ENCODE measurements around the gene MFAP2.
"Not testable (repeated sequence)": the region's sequence is repeated elsewhere in the genome, so short reads cannot be mapped to it uniquely, and the experiment has no call there.

Gene MFAP2

DNA sequence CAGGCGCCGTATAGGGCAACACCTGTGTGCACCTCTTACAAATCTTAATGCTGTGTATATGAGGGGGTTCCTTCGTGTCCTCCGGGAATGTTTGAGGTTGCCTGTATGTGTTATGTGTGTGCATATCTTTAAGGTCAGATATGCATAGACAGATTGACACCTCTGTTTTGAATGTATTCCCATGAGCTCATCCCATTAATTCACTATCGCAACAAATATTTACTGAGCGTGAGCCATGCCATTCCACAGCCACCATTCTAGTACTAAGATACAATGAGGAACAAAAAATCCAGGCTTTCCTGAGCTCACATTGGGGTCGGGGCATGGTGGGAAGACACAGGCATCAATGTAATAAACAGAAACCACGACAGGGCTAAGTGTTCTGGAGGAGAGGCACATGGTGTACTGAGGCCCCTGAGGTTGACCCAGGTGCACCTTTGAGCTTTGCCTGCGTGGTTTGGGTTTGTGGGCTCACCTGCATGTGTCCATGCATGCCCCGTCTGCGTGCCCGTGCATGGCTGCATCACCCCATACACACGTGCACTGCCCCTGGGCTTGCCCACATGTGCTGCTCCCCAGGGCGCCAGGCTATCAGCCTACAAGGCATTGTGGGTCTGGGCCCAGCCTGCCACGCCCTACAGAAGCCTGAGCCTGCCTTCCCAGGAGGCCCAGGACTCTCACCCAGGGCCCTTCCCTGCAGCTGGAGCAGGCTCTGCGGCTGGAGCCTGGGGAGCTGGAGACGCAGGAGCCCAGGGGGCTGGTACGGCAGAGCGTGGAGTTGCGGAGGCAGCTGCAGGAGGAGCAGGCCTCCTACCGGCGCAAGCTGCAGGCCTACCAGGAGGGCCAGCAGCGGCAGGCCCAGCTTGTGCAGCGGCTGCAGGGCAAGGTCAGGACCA is 51.0 kb downstream of the MFAP2 start:
- DNase-seq (ENCODE audit: low spot score): not testable (repeated sequence)

DNA sequence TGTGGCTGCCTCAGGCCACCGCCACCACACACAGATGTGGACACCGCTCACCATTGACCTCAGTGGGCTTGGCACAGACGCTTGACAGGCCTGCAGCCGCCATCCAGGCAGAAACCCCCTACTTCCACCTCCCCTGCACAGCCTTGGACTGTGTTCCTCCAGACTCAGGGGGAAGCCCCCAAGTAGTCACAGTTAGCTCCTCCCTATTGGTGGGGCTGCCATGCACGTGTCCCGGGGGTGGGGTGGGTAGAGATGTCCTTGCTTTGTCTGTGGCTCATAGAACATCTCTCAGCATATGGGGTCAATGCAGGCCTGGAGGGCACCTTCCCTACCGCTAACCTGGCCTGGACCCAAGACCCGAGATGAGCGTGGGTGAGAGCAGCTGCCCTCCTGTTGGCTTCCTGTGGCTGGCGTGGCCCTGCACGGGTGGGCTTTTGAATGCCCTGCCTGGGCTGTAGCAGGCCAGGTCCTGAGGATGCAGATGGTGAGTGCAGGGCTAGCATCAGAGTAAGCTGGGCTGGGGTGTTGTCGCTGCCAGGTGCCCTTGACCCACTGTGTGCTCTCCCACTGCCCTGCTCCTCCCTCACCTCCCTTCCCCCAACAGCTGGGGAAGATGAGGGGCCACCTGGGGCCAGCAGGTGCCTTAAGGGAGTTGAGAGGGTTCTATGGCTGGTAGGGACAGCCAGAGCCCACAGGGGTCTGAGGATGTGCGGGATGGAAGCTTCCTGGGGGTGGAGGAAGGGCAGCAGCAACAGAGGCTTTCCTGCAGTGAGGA is 52.5 kb downstream of the MFAP2 start:
- DNase-seq (ENCODE audit: low spot score): no peak

DNA sequence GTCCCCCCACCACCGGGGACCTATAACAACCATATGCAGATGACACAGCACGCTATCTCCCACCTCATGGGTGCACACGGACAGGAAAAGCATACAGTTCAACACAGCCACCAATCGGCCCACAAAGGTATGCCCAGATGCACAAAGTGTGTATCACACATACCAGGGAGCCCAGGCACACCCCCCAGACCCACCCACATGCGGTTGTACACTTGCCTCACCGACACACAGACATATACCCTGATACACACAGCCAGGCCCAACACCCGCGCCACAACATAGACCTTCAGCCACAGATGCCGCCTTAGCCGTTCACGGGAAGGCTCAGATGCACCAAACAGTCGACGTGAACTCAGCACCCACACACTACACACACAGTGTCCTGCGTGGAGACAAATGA is 53.2 kb downstream of the MFAP2 start:
- no peak for DNase-seq (ENCODE audit: low spot score)

DNA sequence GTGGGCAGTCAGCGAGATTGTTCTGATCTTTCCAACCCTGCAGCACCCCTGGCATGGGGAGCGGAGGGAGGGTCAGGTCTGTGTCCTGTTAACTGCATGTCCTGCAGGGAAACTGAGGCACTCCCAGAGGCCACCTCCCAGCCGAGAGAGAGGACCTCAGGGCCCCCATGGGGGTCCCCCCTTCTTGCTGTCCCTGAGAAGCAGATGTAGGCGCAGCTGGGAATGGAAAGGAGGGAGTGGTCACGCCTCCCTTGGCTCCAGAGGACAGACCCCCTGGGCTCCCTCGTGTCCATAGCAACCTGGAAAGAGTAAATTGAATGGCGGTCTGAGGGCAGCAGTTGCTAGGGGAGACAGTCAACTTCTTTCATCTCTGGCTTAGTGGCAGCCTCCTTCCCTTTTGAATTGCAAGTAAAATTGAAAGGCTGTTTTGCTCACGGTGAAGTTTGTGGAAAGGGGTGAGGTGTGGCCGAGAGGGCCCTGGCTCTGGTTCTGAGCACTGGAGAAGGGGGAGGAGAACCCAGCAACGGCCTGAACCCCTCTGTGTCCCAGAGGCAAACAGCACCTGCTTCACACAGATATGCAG is 53.8 kb downstream of the MFAP2 start:
- no peak for DNase-seq (ENCODE audit: low spot score)

DNA sequence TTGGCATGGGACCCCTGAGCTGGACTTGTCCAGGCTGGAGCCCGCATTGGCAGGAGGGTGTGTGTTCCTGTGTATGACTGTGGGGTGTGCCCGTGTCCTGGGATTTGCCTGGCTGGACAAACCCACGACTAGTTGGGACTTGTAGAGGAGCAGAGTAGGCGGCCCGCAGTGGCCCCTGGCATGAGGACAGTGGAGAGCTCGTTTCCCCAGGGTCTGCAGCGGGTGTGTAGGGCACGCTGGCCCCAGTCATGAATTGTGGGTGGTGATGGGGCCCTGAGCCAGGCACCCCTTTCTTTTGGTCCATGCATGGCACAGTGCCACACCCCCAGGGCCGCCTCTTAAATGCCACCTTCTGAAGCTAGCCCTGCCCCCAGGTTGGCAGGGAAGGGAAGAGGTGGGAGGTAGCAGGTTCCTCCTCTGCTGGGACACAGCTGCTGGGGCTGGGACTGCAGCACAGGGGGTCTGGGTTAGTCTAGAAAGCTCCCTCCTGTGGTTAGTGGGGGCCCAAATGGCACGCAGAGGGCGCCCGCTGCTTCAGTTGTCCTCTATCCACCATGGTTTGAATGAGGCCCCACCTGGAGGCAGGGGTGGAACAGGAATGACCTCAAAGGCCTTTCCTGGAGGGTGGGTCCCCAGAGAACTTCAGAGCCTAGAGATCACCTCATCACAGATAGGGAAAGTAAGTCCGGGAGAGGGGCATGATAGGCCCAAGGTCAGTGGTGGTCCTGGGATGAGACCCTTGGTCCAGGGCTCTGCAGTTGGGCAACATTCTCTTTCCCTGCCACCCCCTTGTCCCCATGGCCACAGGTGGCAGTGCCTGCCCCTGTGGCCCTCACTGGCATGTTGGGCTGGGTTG is 54.6 kb downstream of the MFAP2 start:
- no peak for DNase-seq (ENCODE audit: low spot score)

DNA sequence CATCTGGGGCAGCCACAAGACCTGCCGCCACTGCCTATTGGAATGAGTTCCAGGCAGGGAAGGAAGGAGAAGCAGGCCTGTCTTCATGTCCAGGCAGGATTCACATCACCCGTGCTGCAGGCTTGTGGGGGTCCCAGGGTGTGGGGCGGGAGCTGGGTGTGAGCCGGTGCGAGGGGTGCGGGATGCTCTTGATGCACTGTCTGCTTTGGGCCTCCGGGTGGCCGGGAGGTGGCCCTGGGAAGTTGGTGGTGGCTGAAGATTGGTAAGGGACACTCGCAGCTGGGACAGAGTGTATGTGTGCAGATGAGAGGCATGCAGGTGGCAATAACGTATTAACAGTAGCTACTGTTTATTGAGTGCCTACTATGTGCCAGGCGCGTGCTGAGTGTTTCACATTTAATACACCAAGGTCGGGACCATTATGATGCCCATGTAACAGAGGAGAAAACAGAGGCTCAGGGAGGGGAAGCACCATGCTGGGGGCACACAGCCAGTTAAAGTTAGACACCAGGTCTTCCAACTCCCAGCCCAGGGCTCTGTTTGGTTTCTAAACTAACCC is 55.4 kb downstream of the MFAP2 start:
- DNase-seq (ENCODE audit: low spot score): no peak
